Hematopoietic multipotent progenitor cell treated with erythropoietin and hydrocortisone succinate and interleukin-3 and kit ligand, for 4 days (in vitro differentiated cells): ENCODE results near the gene TRIM2.
"Not testable (repeated sequence)": the region's sequence is repeated elsewhere in the genome, so short reads cannot be mapped to it uniquely, and the experiment has no call there.

ENCODE experiments used
- DNase-seq: peaks from one replicate; pipeline ENCODE4 v3.0.0-alpha.2; 2015

TRIM2 gene

DNA sequence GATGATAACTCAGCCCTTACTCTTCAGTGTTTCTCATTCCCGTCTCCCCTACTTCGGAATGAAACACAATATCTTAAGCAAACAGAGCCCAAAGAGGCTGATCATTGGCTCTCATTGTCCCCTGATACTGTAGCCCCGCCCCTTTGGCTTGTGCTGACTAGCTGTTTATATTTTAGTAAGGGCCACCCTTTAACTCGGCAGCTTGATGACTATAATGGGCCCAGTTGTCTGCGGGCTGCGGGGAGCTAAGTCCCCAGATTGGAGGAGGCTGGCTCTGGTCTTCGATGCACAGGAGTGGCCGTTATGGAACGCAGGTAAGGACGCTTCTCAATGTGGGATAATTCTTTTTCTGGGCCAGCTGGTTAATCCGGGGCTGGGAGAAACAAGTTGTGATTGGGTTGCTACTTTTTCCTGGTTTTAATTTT lies at the start of gene TRIM2:
Gene TRIM2 (plus strand): TSS at position 197 of the 425 bp plus-strand sequence. CDS start 88 bp downstream, at position 285.
- DNase-seq = peak; percentile 31

GRCh38 chr4:153155686-153156085 lies 48.6 kb upstream of the TRIM2 start:
- no peak for DNase-seq

DNA sequence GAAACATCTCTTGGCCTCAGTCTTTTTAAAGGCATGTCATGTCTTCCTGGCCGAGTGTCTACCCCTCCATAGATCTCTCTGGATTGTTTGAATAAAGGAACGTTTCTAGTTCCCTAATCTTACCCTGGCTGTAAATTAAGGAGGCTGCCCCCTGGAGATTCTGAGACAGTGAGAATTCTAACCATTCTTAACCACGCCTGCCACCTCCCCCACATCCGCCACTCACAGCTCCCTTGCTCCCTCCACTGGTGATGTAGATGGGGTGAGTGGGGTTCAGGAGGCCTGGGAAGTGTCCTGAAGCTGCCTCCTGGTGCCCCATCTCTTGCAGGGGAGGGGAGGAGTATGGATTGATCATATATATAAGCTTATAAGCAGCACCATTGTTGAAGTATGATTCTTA lies 48.0 kb upstream of the TRIM2 start:
- peak; percentile 90 for DNase-seq

DNA sequence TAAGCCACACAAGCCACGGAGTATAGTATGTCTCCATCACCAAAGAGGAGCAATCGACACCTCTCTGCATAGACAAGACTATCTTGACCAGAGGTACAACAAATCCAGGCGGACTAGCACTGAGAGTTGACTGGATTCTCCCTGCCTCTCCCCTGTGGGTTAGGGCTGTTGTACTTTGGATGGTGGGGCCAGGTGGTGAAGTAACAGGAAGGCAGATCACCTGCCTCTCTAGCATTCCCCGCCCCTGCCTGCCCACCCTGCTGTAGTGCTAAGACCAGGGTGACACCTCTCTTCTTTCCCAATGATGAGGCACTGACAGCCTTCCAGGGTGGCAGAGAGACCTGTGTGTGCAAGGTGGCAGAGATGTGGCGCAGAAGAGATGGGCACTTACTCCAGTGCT lies 47.5 kb upstream of the TRIM2 start:
- no peak for DNase-seq

GRCh38 chr4:153159016-153159415 lies 45.2 kb upstream of the TRIM2 start:
- peak; percentile 58 for DNase-seq

DNA sequence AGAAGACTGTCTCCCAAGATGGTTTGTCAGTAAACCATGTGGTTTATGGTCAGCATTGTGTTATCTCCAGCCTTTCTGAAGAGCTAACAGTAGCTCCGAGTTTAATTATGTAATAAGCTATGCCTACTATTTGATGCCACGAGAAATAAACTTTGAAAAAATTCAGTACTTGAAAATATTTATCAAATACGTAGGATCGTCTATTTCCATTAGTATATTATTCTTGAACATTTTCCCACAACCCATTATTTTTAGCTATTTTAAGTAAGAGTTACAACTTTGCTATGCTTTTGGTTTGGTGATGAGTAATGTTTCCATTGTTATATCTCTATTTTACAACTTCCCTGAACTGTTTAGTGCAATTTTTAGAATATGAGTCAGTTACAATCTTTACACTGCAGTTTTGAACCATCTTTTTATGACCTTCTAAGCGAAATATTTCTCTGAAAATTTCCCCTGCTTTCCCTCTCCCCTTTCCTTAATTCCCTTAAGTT lies 44.5 kb upstream of the TRIM2 start:
- DNase-seq = no peak

DNA sequence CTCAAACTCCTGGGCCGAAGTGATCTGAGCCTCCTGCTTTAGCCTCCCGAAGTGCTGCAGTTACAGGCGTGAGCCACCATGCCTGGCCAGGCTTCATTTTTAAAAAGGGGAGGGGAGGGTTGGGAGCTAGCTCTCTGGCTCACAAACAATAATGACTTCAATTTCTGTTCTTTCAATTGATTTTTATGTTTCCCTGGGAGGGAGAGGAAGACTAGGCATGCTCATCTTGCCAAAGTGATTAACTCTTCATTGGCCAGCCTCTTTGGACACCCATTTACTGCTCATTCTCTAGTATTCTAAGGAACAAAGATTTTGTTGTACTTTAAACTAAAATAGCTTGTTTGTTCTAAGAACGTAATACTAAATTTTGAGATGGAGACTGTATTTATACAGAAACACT lies 43.4 kb upstream of the TRIM2 start:
- no peak for DNase-seq

DNA sequence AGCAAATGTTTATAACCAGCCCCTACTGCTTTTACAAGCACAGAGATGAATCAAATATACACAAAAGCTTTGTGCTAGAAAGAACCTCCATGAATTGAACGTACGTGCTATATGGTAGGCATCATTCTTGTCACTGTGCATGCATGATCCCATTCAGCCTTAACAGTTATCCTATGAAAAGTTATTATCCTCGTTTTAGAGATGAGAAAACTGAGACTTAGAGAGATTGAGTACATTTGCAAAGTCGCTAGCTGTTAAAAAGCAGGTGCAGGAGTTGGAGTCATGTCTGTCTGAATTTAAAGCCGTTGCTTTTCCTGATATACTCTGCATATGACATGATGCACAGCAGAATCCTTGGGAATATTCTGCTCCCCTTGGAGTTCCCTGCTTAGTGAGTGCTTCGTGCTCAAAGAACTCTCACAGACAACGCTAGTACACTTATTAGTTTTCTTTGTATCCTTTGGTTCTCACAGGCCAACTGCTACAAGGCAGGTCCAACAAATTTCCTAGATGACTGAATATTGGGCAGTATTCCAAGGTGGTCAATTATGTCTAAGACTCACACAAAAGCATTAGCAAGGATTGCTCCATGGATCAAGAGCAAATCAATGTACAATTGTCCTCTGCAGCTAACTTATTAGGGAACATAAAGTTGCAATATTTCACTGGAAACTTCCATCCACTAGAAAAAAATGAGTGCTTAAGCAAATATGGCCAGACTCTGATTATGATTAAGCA lies 42.8 kb upstream of the TRIM2 start:
- DNase-seq = no peak

GRCh38 chr4:153165236-153165635 lies 39.0 kb upstream of the TRIM2 start:
- not testable (repeated sequence) for DNase-seq

DNA sequence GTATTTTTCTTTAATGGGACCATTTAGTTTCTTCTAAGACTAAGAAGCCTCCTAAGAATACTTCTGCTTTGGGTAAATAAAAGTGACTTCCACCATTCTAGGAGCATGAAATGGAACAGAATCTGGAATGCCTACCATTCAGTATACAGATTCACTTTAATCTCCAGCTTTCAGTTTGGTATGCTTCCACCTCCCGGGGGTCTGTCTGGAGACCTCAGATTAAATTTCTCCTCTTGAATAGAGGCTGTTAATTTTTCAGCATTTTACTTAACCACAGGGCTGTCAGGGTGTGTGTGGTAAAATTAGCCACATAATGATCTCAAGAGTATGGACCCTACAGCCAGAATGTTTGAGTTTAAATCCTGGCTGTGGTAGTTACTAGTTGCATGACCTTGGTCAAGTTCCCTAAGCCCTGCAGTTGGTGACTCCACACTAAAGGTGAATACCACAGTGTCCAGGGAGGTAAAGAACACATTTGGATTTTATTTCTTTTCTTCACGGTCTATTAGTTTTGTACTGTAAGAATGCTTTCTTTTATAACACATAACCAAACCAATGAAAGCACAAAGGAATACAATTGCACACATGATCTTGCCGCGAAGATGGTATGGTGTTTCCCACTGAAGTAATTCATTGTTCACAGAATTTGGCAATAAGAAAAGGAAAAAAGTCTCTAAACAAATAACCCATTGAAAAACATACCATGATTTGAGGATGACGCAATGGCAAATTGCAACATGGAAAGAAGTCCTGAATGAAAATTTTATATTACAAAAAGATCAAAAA lies 37.3 kb upstream of the TRIM2 start:
- peak; percentile 62 for DNase-seq

DNA sequence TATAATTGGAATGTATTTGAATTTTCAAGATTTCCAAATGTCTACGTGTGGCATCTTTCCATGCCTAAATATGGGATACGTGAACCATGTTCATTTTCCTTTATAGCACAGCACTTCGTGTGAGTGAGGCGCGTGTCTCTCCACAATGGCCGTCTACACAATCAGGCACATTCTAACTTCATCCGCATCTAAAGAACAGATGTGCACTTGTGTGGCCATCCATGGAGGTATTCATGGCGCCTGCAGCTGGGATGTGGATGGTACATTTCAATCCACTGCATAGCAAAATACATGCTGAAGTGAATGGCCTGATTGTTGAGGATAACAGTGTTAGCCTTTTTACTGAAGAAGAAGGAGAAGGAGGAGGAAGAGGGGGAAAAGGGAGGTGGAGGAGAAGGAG lies 34.5 kb upstream of the TRIM2 start:
- DNase-seq = no peak

DNA sequence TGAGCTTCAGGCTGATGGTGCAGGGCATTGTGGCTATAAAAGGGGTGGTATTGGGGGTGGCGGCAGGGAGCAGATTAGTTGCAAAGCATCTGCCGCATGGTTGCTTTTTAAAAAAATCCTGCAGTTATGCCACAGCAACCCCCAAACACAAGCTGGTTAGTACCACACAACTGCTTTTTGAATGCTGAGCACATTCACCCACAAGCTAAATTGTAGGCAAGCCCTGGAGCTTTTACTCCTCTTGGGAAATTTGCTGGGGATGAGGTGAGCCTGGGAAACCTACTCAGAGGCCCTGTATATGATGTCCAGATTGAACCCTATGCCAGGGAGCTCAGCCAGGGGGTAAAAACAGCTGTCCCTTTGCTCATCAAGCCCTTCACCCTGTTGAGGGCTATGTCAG lies 33.8 kb upstream of the TRIM2 start:
- DNase-seq = no peak

- DNase-seq = no peak
Observed at GRCh38 chr4:153174821-153175567, 29.2 kb upstream of the TRIM2 start.

- DNase-seq = no peak
Observed at GRCh38 chr4:153176938-153177337, 27.3 kb upstream of the TRIM2 start.

DNA sequence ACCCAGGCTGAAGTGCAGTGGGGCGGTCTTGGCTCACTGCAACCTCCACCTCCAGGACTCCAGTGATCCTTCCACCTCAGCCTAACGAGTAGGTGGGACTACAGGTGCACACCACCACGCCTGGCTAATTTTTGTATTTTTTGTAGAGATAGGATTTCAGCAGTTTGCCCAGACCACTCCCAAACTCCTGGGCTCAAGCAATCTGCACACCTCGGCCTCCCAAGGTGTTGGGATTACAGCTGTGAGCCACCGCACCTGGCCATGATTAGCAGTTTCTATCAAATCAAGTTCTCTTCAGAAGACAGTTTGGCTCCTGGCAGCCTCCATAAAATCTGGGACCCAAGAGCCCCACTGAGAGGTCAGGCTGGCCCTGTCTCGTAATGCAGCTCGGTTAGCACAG lies 26.4 kb upstream of the TRIM2 start:
- DNase-seq = no peak

DNA sequence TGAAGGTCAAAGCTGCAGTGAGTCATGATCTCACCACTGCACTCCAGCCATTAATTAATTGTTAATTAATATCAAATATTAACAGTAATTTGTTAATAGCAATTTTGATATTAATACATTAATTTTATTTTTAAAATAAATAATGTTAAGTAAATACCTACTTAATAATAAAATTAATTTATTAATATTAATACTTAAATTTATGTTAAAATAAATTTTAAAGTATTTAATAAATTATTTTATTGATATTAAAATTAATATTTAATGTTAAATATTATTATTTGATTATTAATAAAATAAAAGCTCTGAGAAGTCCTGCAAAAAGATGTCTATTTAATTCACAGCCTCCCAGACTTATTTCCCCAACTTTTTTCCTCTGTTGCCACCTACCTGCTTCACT lies 25.1 kb upstream of the TRIM2 start:
- DNase-seq = no peak

DNA sequence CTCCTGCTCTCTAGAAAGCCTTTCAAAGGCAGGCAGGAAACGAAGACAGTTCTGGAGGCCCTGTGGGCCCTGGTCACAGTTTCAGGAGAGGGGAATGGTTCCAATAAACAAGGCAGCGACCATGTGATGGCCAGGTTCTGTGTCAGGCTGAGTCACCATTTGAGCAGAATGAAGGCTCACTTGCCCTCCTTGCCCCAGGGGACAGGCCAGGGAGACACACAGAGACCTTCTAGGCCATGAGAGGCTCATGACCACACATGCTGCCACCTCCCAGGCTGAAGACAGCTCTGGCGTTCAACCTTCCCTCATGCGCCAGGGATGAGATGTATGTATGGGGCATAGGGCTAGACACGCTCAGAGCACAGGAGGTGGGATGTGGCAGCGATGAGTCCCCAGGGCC lies 22.9 kb upstream of the TRIM2 start:
- DNase-seq = no peak

GRCh38 chr4:153181700-153182099 lies 22.5 kb upstream of the TRIM2 start:
- no peak for DNase-seq

DNA sequence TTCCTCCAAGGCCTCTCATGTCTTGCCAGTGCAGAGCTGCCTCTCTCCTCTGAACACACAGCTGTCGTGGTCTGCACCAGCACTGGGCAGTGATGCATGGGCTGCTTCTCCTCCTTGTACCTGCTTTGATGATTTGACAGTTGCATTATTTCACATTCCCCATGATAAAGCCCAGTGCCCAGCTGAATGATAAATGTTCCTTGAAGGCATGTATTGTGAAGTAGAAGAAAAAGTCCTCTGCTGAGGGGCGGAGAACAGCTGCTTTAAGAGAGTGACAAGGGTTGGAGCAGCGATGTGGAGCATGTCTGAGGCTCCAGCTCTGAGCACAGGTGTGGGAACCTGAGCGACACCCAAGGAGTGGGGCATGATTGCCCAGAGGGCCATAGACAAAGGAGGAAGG lies 21.1 kb upstream of the TRIM2 start:
- no peak for DNase-seq

- no peak for DNase-seq
Observed at GRCh38 chr4:153185331-153185852, 18.9 kb upstream of the TRIM2 start.

DNA sequence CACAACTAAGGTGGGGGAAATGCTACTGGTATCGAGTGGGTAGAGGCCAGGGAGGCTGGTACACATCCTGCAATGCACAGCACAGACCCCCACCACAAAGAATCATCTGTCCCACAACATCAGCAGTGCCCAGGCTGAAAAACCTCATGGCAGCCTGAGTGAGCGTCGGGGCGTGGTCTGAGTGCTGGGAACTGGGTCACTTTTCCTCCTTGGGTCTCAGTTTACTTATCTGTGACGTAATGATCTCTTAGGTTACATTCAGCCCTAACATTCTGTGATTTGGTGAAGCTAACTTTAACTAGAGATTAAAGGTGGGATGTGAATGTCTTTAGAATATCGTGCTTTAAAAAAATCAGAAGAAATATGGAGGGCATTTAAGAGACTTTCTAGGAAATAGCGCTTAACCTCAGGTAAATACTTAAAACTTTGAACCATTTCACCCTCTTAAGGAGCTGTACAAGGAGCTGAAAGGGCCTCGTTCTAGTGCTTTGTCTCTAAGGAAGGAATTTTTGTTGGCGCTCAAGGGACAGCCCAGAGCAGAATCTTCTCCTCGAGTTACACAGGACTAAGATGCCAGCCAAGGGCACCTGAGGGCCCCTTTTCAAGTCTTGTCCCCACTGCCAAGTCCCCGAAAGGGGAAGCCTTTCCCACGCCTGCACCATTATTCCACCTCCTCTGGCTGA lies 18.1 kb upstream of the TRIM2 start:
- DNase-seq = no peak

GRCh38 chr4:153189016-153189801 lies 15.0 kb upstream of the TRIM2 start:
- peak; percentile 42 for DNase-seq
